ENCODE measurements around the gene DSCAML1. TPM values are rescaled to one million over a fixed set of nuclear protein-coding genes. Genes with fewer than 3 reads are reported as not detected.
"Not testable (repeated sequence)": the region's sequence is repeated elsewhere in the genome, so short reads cannot be mapped to it uniquely, and the experiment has no call there.

The DSCAML1 gene
- total RNA-seq, 1 donor from 2014 or later = not detected

DNA sequence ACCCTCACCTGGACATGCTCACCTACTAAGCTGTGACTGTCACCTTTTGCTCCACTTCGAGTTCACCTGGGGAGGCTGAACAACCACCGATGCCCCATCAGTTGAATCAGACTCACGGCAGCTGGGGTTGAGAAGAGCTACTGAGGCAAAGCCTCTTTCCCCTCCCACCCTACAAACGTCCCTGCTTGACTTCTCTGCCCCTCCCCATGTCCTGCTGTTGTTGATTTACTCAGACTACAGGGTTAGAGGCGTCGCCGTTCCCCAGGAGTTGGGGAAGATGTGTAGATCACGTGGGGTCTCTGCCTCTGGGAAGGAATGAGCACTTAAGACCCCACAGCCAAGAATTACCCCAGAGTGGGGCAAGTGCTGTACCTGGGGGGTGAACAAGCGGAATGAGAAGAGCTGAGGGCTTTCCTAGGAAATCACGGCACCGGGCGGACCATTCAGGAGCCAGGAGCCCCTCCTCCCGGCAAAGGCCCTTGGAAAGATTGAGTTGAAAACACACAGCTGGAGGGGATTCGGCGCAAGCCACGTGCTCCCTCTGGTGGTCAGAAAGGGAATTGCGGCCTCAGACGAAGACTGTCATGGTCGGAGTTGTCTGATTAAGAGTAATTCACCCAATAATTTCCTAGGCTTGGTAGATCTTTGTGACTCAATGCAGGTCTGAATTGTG, 20.5 kb upstream of the DSCAML1 start:
- ATAC-seq = peak; percentile 46

DNA sequence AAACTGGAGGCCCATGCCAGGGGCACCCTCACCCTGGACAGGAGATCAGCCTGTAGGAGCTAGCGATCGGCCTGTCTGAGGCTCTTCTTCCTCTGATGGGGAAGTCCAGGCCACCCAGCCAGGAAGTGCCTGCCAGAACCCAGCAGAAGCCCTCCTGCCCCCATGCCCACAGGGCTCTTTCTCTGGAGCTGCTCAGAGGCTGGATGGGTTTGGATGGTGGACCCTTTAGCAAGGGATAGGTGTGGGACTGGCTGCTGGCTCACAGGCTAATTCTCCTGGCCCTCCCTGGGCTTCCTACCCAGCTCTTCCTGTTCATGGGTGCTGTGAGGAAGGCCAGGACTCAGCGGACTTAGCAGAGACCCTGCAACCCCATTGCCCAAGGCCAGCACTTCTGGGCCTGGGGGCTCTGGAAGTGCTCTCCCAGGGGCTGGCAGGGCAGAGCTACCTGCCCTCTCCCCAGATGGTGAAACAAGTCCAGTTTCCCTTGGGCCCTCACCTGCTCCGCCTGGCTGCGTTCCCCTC, 19.9 kb upstream of the DSCAML1 start:
- no peak for ATAC-seq

GRCh38 chr11:117816151-117816741, 19.2 kb upstream of the DSCAML1 start:
- ATAC-seq = peak; percentile 7

DNA sequence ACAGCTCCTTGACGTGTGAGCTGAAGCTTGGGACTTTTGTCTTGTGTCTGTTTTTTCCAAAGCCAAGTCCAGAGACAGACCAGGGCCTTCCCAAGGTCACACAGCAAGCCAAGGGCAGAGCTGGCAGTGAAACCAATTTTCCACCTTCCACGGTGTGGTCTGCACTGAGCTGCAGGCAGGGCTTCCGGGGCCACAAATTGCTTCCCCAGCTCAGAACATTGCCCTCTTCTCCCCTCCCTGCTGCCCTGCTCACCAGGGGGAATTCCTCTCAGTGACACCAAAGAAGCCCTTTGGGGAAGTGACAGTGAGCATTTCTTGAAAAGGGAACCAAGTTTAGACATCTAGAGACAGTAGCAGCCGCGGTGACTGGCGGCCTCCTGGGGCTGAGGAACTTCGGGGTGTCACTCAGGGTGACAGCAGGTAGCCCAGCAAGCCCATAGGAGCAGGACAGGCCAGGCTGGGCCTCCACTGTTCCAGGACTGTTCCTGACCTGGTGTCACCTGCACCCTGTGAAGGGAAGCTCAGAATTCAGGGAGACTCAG, 18.3 kb upstream of the DSCAML1 start:
- ATAC-seq = peak; percentile 20

DNA sequence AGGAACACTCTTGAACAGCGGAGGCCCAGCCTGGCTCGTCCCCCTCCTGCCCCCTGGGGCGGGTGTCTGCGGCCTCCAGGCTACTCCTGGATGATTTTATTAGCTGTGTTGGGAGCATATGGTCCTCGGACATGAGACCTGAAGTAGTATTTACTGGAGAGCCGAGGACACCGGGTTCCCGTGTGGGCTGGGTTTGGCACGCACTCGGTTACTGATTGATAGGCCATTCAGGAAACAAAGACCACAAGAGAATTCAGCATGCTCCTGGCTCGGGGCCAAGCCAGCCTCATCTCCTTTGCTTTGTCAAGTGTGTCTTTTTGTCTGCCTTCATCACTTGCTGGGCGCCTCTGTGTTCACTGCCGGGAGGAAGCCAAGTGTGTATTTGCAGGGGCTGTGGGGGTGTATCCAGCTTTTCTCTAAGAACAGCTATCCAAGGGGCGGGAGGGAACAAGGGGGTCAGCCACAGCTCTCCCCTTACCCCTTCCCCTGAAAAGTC, 17.8 kb upstream of the DSCAML1 start:
- peak; percentile 19 for ATAC-seq

- ATAC-seq = no peak
These were observed 17.3 kb upstream of the DSCAML1 start for GRCh38 chr11:117814204-117814765.

DNA sequence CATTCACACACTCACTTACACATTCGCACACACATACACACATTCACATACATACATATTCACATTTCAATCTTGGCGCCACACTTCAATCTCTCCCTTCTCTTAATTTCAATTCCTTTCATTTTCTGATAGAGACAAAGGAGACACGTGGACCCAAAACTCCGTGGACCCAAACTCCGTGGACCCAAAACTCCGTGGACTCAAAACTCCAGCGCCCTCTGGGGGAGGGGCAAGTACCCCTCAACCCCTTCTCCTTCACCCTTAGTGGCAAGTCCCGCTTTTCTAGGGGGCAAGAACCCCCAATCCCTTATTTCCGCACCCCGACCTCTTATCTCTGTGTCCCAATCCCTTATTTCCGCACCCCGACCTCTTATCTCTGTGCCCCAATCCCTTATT, 13.0 kb upstream of the DSCAML1 start:
- ATAC-seq = not testable (repeated sequence)

GRCh38 chr11:117809236-117810055, 12.4 kb upstream of the DSCAML1 start:
- peak; percentile 78 for ATAC-seq

GRCh38 chr11:117808784-117809183, 11.8 kb upstream of the DSCAML1 start:
- no peak for ATAC-seq

- peak; percentile 58 for ATAC-seq
These were observed 10.7 kb upstream of the DSCAML1 start for GRCh38 chr11:117807482-117808327.

- ATAC-seq = no peak
These were observed 9.8 kb upstream of the DSCAML1 start for GRCh38 chr11:117806846-117807245.

GRCh38 chr11:117805045-117805444, 8.0 kb upstream of the DSCAML1 start:
- ATAC-seq = peak; percentile 73

- ATAC-seq = no peak
These were observed 6.9 kb upstream of the DSCAML1 start for GRCh38 chr11:117803896-117804295.

DNA sequence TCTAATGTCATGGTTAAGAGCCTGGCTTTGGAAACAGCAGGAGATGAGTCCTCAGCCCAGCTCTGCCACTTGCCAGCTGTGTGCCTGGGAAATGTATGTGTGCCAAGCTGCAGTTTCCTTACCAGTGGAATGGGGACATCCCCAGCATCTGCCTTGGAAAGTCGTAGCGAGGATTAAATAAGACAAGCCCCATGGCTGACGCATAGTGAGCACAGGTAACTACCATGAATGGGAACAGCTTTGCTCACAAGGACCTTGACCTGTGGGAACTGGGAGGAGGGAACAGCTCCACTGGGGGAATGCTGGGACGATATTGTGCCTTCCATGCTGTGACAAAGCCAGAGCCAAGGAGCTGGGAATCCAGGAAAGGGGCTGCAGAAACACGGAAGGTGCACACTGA, 2.6 kb upstream of the DSCAML1 start:
- peak; percentile 21 for ATAC-seq

- ATAC-seq = no peak
These were observed 552 bp downstream of the DSCAML1 start for GRCh38 chr11:117796456-117796871.

- peak; percentile 9 for ATAC-seq
These were observed 1.2 kb downstream of the DSCAML1 start for GRCh38 chr11:117795638-117796455.

GRCh38 chr11:117794772-117795629, 2.0 kb downstream of the DSCAML1 start:
- no peak for ATAC-seq

GRCh38 chr11:117794135-117794534, 2.9 kb downstream of the DSCAML1 start:
- no peak for ATAC-seq

DNA sequence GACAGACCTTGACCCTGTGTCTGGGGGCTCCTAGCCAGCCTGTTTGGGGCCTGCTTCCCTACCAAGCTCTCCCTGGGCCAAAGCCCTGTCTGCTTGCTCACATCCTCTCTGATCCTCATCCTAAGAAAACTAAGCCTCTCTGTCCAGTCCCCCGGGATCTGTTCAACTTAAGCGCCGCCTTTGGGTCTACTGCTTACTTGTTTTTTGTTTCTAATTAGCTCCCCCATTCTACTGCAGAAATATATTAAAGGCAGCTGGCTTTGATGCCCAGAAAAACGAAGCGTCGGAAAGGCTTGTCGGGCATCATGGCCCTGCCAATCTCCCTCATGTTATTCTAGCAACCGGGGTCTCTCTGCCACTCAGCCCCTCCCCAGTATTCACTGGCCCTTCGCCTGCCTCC, 3.4 kb downstream of the DSCAML1 start:
- no peak for ATAC-seq

DNA sequence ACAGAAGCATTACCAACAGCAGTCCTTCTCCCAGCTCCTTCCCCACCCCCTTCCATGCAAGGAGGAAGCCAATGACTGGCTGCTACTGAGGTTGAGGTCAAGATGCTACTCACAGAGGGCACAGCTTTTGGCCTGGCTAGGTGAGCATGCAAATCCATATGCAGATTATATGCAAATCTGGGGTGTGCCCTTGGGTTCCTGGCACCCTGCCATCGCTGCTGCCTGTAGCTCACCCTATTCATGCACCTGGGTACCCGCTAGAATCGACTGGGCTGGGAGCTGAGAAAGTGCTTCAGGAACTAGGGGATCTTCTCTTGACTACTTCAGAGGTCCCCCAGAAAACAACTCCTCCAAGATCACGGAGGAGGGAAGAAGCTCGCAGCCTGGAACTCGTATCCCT, 4.0 kb downstream of the DSCAML1 start:
- ATAC-seq = no peak

Measured in esophagus mucosa (tissue), 1 donor.